Measurements from ENCODE around the gene MN1.

Gene MN1

DNA sequence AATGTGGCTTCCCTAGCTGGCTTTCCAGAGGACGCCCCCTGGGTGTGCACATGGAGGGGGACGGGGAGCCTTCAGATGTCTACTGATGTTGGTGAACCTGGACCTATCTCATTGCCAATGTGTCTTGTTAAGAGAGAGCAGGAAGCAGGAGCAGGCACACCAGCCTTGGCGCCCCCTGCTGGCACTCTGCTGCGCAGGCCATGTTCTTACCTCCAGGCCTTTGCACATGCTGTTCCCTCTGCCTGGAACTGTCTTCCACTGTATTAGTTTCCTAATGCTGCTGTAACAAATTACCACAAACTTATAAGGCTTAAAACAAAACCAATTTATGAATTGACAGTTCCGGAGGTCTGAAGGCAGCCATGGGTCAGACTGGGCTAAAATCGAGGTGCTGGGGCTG is 23.6 kb upstream of the MN1 start:
- peak in 1 of 2 experiments; percentile 10 for DNase-seq

DNA sequence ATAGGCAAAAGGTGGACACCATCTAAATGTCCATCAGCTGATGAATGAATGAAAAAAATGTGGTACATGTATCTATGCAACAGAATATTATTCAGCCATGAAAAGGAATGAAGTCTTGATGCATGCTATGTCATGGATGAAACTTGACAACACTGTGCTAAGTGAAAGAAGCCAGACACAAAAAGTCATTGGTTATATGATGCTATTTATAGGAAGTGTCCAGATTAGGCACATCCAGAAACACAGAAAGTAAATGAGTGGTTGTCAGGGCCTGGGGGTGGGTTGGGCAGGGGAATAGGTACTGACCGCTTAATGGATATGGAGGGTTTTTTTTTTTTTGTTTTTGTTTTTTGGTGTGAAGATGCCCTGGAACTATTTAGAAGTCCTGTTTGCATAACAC is 21.7 kb upstream of the MN1 start:
- no peak for DNase-seq

DNA sequence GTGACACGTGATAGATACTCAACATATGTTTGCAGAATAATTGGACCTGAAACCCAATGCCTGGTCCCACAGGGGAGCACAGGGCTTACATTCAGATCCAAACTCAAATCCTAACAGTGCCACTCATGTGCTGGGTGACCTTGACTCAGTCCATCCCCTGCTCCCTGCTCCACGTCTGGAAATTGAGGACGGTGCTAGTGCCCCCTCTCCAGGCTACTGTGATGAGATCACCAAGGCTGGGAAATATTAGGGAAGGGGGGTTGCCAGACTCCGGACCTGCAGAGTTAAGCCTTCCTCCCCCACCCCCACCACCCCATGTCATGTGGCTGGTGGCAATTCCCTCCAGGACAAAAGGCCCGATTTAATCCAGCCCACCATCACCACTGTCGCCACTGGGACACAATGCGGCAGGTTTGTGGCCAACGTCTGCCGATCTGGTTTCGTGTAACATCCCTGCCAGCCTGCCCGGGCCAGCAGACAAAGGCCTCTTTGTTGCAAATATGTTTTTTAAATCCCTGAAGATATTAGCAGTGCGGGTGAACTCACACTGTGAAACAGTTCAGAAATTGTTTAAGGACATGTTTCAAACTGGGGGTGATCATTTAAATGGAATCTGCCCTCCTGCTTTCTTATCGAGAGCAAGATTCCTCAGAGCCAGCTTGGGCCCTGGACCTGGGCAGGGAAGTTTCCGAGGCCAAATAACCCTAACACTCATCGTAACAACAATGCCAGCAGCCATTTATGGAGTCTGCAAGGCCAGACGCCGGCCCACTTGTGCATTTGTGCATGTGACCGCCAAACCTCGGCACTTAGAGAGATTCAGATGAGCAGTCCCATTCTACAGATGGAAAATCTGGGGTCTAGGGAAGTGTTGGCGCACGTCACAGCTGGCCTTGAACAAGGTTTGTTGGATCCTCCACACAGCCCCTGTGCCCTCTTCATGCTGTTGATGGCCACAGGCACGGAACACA is 19.6 kb upstream of the MN1 start:
- no peak for DNase-seq

DNA sequence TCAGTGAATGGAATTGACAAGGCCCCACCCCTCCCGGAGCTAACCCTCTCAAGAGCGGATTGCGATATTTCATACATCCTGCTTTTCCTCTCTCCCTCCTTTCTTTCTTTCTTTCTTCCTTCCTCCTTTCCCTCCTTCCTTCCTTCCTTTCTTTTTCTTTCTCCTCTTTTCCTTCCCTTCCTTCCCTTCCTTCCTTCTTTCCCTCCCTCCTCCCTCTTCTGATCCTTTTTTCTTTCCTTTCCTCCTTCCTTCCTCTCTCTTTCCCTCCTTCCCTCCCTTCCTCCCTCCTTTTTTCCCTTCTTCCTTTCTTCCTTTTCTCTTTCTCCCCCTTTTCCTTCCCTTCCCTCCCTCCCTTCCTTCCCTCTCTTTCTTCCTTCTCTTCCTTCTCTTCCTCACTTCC is 15.0 kb upstream of the MN1 start:
- DNase-seq, result no peak

DNA sequence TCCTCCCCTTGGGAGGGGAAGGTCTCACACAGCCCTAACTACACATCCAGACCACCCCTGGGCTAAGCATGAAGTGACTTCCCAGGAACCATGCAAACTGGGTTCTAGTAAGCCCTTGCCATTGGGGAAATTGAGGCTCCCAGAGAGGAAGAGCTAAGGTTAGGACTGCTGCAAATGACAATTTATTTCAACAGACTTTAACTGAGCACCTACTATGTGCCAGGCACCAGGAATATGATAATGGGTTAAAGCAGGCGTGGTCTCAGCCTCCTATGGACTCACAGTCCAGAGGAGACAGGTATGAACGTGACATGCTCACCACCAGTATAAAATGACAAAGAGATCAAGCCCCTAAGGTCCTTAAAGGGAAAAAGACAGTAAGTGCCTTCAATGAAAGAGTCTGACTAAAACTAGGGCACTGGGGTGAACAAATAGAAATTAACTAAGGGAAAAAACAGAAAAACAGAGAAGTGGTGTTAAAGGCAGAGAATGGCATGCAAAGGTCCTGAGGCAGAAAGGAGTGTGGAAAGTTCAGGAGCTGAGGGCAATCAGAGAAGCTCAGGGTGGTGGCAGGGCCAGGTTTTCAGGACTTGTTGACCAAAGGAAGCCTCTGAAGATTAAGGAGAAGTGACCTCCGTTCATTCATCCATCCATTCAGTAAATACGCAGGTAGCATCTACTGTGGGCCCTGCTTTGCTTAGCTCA is 14.4 kb upstream of the MN1 start:
- DNase-seq, result no peak

DNA sequence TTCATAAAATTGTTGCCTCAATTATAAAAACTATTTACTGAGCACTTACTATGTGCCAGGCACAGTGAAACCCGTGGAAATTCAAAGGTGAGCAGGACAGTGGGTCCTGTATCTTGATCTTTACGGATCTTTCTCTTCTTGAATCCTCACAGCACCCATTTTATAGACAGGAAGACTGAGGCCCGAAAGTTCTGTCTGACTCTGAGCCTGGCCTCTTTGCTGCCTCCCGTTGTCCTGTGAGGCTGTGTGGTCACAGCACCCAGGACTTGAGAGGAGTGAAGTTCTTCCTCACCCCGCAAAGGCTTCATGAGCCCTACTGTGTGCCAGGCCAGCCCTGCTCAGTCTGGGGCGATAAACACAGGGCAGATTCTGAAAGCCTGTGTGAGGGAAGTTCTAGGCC is 13.4 kb upstream of the MN1 start:
- no peak for DNase-seq

DNA sequence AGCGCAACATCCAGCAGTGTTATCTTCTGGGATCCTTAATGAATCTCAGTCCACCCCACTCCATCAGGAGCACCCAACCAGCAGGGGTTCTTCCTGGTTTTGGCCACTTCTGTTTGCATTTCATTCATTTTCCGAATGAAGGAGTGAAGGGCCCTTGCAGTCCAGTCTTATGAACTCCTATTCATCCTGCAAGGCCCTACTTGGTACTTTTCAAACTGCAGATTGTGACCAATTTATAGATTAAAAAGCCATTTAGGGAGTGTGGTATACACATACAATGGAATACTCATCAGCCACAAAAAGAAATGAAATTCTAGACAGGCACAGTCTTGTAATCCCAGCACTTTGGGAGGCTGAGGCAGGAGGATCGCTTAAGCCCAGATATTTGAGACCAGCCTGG is 10.2 kb upstream of the MN1 start:
- no peak for DNase-seq

DNA sequence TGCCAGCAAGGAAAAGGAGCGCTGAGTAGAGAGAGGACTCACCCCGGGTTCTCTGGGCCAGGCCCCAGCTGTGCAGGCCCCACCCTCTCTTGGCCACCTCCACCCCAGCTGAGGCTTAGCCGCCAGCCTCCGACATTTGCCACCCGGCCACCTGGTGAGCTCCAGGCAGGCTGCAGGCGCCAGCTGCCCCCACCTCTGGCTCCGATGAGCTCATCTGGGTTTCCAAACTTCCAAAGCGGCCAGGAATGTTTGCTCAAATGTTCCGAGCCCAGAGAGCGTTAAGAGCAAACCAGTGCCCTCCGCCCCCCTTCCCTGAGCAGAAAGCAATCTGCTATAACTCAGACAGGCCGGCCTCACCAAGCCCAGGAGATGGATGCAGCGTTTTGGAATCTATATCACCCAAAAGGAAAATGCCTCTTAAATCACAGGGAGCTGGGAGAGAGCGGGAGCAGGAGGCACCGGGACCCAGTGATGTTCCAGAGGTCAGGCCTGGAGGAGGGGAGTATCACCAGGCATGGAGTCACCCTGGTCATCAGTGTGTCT is 9.1 kb upstream of the MN1 start:
- no peak for DNase-seq

DNA sequence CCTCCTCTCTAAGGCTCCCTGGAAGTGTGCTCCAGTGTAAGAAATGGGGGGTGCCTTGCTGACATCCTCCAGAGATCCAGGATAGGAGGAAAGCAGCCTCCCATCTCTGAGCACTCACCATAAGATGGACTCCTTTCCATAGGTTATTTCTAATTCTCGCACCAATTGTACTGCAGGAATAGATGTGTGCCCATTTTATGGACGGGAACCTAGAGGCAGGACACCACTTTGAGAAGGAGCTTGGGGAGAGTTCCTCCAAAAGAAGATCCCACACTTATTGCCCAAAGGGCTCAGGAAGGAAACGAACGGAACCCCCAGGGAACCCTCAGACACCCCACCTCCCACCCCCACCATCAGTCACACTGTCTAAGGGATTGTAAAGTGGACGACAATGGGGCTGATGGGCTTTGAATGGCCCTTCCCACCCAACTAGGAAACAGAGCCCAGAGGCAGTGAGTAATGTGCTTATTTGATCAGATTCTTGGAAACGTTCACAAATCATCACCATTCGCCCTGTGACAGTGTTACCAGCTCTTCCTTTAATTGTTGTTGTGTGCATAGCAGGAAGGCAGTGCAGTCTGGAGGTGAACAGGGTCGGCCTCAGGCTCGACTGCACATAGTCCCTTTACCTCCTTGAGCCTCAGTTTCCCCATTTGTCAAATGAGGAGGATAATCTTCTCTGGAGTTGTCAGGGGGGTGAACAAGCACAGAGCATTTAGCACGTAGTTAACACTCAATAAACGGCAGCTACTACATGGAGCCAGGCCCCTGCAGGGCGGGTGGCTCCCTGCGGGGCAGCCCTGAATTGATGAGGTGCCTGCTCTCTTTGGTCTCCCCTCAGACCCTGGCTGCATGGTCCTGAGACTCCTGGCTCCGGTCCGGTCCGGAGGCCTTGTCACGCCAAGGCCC is 8.4 kb upstream of the MN1 start:
- DNase-seq, result no peak

DNA sequence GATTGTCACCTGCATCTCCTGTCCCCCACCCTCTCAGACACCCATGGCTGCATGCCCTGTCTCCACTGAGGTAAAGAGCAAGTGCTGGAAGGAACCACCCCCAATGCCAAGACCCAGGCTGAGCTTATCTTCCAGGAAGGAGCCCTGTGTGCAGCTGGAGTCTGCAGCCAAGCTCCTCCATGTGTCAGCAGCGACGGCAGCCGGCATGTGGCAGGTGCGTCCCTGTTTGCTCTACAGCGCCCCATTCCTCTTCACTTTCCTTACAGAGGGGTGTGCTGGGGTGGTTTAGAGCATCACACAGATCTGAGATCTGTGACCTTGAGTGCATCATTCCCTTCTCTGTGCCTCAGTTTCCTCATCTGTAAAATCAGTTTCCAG is 7.7 kb upstream of the MN1 start:
- no peak for DNase-seq

DNA sequence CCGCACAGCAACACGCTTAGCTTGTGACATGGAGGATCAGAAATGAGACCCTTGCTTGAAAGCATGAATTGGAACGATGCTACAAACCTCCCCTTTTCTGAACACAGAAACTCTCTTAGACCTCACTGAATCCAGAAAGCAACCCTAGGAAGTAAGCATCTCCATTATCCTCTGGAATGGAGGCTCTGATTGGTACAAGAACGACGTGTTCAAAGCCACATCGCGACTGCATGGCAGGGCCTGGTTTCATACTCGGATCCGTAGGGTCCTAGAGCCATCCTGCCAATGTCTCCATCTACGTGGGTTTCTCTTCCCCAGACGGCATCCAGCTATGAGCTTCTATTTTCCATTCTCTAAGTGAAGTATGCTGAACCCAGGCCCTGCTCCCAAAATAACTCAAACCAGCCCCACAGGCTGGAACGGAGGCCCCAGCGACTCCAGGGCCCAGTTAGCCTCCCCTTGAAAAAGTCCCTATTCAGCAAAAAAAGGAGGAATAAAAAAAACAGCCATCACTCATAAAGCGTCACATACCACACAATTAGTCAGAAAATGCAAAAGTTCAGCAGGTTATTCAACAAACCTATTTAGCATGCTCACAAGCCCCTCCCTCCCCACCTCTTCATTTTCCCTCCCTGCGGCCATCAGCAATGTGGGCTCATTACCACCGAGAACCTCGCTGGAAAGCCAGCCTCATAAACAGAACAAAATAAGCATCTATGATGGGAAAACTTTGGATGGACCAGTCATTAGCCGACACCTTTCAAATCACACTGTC is 7.1 kb upstream of the MN1 start:
- no peak for DNase-seq

DNA sequence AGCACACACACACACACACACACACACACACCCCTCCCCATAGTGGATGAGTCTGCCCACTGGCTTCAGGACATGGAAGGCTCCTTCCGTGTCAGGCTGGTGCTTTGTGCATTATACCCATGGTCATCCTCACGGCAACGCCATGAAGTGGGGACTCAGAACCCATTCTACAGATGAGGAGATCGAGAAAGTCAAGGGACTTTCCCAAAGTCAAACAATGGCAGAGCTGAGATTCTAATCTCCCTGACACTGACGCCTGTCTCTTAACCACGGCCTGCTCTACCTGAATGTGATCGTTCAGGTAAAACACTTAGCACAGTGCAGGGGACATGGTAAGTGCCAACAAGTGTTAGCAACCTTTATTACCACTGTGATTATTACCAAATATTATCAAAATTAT is 4.3 kb upstream of the MN1 start:
- no peak for DNase-seq

DNA sequence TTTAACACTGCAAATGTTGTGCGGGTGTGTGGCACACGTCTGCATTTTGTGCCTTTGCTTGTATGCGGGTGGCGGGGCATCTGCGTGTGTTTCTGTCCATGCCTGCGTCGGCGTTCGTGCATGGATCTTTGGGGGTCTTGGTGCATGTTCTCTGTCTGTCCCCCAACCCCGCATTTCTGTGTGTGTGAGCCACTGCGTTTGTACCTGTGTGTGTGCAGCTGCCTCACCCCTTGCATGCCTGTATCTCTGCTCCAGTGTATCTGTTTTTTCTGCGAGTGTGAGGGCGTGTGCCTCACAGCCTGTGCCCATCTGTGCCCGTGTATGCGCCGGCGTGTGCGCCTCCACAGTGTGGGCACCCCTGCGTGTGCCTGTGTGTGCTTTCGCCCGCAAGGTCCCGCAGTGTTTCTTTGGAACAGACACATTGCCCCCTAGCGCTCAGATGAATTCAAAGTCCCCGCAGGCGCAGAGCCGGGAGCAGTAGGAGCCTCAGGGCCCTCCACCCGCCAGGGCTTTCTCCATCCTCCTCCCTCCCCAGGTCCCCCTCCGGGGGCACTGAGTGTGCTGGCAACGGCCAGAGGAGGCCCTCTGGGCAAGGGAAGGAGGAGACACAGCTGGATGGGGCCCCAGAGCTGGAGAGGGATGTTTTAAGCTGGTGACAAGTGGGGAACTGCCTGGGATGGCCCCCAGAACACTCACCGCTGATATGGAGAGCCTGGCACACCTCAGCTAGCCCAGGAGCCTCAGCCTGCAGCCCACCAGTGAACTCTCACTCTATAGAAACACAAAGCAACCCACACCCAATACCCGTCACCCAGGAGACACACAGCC is 3.1 kb upstream of the MN1 start:
- peak; percentile 38 to 40 for DNase-seq

DNA sequence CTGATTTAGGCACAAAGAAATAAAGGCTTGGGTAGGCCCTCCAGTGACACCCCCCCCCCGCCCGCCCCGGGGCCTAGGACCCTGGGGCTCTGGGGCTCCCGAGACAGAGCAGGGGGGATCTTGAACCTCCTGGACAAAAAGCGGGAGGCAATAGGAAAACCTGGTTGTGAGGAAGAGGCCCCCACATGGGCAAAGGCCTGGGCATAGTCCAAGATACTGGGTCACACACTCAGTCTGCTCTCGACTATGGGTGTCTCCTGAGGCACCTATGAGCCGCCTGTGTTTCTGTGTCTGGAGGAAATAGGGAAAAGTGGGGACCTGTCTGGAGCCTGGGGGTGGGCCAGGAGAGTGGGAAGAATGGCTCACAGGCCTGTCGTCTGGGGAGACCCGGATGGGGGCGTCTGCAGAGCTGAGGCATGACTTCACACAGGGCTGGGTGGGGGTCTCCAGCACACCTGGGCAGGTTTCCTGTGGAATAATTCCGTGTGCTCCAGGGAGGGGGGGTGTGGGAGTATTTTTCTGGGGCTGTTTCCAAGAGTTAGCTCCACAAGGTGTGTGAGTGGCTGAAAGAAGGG is 2.4 kb upstream of the MN1 start:
- no peak for DNase-seq

DNA sequence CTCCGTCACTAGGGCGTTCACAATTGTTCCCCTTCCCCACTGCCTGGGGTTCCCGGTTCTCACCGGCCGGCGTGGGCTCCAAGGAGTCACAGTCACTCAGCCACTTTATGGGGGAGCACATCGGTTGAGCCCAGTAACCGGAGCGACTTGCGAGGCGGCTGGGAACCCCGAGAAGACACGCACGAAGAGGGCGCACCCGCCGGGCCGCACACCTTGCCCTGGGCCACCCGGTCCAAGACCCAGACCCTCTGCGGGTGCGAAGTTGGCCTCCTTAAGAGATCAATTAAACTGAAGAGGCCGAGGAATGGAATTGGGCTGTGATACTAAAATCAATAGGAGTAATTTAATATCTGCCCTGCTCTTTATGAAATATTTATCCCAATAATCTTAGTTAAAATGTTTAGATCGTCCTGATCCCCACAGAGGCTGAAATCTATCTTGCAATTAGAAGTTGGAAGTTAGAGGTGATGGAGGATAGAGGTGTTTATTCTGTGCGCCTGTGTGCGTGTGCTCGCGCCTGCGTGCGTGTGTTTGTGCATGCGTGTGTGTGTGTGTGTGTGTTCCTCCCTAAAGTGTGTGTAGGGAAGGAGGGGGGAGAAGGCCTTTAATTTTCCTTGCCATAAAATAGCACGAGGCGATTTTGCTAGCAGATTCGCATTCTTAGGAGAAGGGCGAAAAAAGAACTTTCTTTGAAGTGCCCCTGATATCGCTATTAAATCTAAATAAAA is 954 bp upstream of the MN1 start:
- no peak for DNase-seq

DNA sequence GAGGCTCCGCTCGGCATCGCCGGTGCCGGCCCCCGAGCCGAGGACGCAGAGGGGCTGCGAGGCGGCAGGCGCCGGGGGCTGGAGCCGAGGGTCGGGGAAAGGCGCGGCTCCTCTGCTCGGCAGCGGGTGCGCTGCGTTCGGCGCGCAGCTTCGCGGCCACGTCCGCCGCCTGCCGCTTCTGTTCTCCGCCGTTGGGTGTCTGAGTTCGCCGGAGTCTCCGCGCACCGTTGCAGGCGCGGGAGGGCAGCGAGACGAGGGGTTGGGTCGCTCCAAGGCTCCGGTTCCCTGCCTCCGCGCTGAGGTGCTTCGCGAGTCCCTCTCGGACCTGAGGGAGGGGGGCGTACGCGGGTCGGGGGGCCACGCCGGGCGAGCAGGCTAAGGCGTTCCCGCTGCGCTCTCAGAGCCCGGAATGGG is 347 bp downstream of the MN1 start:
- peak; percentile 7 to 27 for DNase-seq

DNA sequence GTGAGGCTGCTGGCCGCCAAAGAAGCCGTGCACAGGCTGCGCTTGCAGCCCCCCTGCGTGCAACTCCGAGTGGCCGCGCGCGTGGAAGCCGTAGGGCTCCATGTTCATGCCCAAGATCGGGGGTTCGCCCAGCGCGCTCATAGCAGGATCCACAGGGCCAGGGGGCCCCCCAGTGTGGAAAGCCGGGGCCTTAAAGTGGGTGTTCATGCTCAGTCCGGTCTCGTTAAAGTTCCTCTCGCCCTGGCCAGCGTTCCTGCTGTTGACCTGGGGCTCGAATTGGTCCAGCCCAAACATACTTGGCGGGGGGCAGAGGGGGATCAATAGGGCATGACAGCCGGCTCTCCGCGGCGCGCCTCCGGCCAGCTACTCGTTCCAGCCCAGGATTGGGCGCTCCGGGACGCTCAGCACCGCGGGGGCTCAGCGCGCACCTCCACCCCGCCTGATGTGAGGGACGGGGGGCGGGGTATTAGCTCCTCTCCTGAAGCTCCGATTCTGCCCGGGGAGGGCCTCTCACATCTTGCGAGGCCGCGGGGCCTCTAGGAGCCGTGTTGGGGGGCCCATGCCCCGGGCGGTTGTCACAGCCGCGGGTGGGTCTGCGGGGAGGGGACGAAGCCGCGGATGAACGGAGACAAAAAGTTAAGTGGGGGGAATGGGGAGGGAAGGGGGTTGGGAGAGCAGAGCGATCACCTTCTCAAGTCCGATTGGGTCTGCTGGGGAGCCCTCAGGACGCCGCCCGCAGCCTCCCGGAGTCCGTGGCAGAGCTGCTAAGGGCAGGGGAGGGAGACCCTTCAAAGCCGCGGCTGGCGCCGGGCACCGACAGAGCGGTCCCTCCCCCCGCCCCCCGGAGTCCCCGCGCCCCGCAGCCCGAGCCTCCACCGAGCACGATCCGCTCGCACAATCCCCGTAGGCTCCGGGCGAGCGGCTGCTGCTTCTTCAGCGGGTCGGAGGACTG is 1.0 kb downstream of the MN1 start:
- DNase-seq, result no peak

DNA sequence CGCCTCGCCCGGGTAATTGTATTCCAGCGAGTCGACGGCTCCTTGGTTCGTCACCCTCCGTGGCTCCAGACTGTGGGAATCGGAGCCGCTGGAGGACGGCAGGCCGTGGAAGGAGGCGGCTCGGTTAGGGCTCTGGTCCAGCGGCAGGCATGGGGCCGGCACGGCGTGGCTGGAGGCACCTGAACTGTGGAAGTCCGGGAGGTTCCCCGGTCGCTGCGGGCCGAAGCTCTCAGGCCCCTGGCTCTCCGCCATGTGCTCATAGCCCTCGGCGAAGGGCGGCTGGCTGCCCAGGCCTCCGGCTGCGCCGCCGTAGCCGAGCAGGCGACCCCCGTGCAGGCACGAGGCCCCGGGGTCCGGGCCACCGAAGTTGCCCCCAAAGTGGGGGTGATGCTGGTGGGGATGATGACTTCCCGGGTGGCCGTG is 1.7 kb downstream of the MN1 start:
- DNase-seq, result no peak
